Parathyroid adenoma (tissue), 2 donors: ENCODE results near the gene ATP2B2.

ENCODE experiments used
- H2AFZ ChIP-seq: fragments of 300-600 bp; sonication (generic); one replicate; pipeline ENCODE4 v1.7.0; 2017; ENCODE audit warnings: antibody characterized with exemption, mild to moderate bottlenecking
- H3K27ac ChIP-seq: fragments of 300-600 bp; sonication (generic); one replicate; pipeline ENCODE4 v1.7.0; 2017
- H3K27me3 ChIP-seq: fragments of 300-600 bp; sonication (generic); one replicate; pipeline ENCODE4 v1.7.0; 2017; ENCODE audit warnings: low read length; ENCODE audit not compliant: control insufficient read depth, insufficient read depth
- H3K36me3 ChIP-seq: fragments of 300-600 bp; sonication (generic); one replicate; pipeline ENCODE4 v1.7.0; 2017; ENCODE audit warnings: low read length; ENCODE audit not compliant: control insufficient read depth, insufficient read depth
- H3K4me1 ChIP-seq: fragments of 300-600 bp; sonication (generic); one replicate; pipeline ENCODE4 v1.7.0; 2017; ENCODE audit warnings: control low read depth
- H3K4me2 ChIP-seq: fragments of 300-600 bp; sonication (generic); one replicate; pipeline ENCODE4 v1.7.0; 2017; ENCODE audit warnings: low read length
- H3K4me3 ChIP-seq: fragments of 300-600 bp; sonication (generic); one replicate; pipeline ENCODE4 v1.7.0; 2017; ENCODE audit warnings: low read depth, low read length
- H3K79me2 ChIP-seq: fragments of 300-600 bp; sonication (generic); one replicate; pipeline ENCODE4 v1.7.0; 2017; ENCODE audit warnings: control low read depth
- H3K9ac ChIP-seq: fragments of 300-600 bp; sonication (generic); one replicate; pipeline ENCODE4 v1.7.0; 2017; ENCODE audit warnings: mild to moderate bottlenecking
- H3K9me3 ChIP-seq: fragments of 300-600 bp; sonication (generic); one replicate; pipeline ENCODE4 v1.7.0; 2017; ENCODE audit warnings: low read length; ENCODE audit not compliant: control insufficient read depth
- TF ChIP-seq, protein P1 (sequence below): fragments of 300-600 bp; sonication (generic); IDR thresholded peaks from one replicate; pipeline ENCODE4 v1.7.0; 2017; ENCODE audit warnings: antibody characterized with exemption, mild to moderate bottlenecking
- donor health status: primary hyperparathyroidism.

Gene ATP2B2

DNA sequence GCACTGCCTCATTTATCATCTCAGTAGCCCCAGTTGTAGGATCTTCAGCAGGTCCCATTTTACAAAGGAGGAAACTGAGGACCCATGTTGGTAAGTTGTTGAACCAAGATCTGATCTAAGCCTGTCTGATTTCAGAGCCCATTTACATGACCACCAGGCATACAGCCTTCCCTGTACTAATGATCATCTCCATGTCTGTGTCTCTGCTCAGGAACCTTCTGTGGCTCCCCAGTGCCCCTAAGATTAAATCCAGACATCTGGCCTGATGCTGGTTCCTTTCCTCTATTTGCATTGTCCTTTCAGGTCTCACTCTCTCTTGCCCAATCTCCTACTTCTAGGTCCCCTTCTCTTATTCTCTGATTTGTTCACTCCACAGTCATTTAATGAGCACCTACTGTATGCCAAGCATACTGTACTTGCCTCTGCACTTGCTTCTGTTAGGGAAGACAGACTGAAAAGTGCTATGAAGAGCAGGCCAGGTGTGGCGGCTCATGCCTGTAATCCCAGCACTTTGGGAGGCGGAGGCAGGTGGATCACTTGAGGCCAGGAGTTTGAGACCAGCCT, 32.4 kb downstream of the ATP2B2 start:
- no peaks in the 10 kb centered on the region for H3K79me2 ChIP-seq
- H3K36me3 ChIP-seq = no peaks in the 10 kb centered on the region
- H3K9me3 ChIP-seq = no peaks in the 10 kb centered on the region
- H3K4me2 ChIP-seq = no peak overlapping the region
- H2AFZ ChIP-seq = no peak overlapping the region
- H3K4me1 ChIP-seq = peaks cover 31% of the 10 kb centered on the region
- no peak overlapping the region for H3K4me3 ChIP-seq
- H3K9ac ChIP-seq = no peak overlapping the region
- H3K27ac ChIP-seq = no peak overlapping the region
- TF ChIP-seq, protein P1, sequence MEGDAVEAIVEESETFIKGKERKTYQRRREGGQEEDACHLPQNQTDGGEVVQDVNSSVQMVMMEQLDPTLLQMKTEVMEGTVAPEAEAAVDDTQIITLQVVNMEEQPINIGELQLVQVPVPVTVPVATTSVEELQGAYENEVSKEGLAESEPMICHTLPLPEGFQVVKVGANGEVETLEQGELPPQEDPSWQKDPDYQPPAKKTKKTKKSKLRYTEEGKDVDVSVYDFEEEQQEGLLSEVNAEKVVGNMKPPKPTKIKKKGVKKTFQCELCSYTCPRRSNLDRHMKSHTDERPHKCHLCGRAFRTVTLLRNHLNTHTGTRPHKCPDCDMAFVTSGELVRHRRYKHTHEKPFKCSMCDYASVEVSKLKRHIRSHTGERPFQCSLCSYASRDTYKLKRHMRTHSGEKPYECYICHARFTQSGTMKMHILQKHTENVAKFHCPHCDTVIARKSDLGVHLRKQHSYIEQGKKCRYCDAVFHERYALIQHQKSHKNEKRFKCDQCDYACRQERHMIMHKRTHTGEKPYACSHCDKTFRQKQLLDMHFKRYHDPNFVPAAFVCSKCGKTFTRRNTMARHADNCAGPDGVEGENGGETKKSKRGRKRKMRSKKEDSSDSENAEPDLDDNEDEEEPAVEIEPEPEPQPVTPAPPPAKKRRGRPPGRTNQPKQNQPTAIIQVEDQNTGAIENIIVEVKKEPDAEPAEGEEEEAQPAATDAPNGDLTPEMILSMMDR = no peak
- H3K27me3 ChIP-seq = no peaks in the 10 kb centered on the region

DNA sequence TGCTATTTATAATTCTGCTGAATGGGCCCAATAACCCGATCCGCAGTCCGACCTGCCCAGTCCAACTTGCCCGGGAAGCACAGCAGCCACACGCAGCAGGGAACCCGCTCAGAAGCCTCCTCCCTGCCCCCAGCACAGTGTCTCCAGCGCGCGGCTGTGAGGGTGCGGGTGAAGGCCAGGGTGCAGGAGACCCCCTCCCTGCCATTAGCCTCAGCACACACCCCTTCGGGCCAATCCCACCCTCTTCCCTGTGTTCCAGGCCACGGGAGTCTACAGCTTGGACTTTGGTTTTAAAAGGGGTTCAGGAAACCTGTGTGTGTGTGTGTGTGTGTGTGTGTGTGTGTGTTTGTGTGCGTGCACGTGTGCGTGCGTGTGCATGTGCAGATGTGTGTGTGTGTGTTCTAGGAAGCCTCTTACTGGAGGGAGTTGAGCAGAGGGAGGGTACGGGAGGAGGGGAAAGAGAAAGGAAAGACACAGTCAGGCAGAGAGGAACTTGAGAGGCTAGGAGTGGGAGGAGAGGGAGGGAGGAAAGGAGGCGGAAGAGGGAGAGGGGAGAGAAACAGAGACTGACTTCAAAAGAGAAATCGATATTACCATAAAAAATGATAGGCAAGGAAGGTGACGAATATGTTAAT, 34.2 kb downstream of the ATP2B2 start:
- Histone ChIP-seq H3K9ac (no peak overlapping the region), H3K4me2 (no peak overlapping the region), H3K4me3 (no peak overlapping the region), H3K9me3 (no peaks in the 10 kb centered on the region), H3K4me1 (peaks cover 31% of the 10 kb centered on the region), H3K36me3 (no peaks in the 10 kb centered on the region), H3K27me3 (no peaks in the 10 kb centered on the region), H3K27ac (peak overlapping the region; percentile 69), H2AFZ (peak overlapping the region; percentile 70), H3K79me2 (no peaks in the 10 kb centered on the region)
- TF ChIP-seq, protein P1 = no peak

DNA sequence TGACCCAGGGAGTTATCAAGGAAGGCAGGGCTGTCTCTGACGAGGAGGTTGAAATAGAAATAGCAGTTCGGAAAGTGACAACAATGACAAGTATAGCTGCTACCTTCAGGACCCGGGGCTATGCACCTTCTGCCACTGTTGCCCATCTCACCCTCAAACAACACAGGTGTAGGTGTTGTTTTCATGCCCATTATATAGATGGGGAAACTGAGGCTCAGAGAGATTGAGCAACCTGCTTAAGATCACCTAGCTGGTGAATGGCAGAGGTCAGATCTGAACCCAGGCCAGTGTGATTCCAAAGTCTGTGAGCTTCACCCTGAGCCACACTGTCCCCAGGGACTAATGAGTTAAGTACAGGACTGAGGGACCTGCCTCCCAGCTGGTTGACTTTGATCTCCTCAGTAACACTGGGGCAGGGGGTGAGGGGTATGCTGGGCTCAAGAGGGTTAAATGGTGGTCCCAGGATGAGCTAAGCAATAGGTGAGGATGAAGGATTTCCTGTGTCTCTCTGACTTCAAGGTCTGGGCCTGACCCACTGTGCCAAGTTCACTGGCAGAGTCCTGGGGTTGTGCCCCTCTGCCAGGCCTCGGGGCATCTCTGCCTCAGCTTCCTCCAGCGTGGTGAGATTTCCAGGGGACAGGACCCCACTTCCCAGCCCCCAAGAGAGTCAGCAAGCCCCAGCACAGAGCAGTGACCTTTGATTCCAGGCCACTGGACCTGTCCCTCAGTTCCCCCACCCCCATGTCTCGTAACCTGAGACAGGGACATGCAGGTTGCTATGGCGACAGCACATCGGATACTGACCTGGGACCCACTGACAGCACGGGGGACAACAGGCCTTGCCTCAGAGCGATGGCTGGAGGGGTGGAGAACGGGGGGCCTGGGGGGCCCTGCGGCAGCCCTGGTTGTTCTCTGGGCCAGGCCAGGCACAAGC, 35.0 kb downstream of the ATP2B2 start:
- Histone ChIP-seq H3K9me3 (no peaks in the 10 kb centered on the region), H3K4me3 (no peak overlapping the region), H3K27ac (peak overlapping the region; percentile 69), H3K27me3 (no peaks in the 10 kb centered on the region), H3K79me2 (no peaks in the 10 kb centered on the region), H3K4me2 (no peak overlapping the region), H3K9ac (no peak overlapping the region), H3K4me1 (peaks cover 31% of the 10 kb centered on the region), H2AFZ (peak overlapping the region; percentile 70), H3K36me3 (no peaks in the 10 kb centered on the region)
- TF ChIP-seq, protein P1 = no peak

DNA sequence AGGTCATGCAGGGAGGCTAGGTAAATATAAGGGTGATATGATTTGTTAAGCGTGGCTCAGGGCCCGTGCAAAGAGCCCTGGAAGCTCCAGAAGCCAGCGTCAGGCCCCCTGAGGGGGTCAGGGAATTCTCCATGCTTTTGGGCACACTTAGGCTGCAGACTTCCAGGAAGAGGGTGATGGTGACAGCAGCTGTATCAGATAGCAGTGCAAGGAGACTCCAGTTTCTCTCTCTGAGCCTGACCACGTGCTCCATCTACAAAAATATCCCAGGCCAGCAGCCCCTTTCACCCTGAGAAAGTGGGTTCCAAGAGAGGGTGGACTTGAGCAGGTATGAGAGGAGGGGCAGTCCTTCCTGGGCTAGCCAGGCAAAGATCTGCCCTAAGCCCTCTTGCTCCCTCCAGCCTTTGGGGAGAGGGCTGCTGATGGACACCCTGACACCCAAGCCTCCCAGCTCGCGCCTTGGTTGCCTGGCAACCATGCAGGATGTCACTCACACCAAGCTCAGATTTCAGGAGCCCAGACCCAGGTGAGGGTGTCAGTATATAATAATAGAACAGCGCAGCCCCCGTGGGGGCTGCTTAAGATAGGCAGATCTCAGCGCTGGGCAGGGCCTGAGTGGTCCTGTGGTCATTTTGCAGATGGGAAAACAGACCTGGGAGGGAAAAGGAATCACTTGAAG, 35.8 kb downstream of the ATP2B2 start:
- H3K79me2 ChIP-seq = no peaks in the 10 kb centered on the region
- peak overlapping the region; percentile 58 for H2AFZ ChIP-seq
- H3K4me1 ChIP-seq = peaks cover 31% of the 10 kb centered on the region
- TF ChIP-seq, protein P1 = no peak
- H3K9ac ChIP-seq = no peak overlapping the region
- H3K27ac ChIP-seq = peak overlapping the region; percentile 69
- no peaks in the 10 kb centered on the region for H3K9me3 ChIP-seq
- H3K4me3 ChIP-seq = no peak overlapping the region
- no peaks in the 10 kb centered on the region for H3K36me3 ChIP-seq
- H3K4me2 ChIP-seq = no peak overlapping the region
- H3K27me3 ChIP-seq = no peaks in the 10 kb centered on the region
